ENCODE measurements around the gene CTNNBL1.

GRCh38 chr20:37848706-37849105, 154.9 kb downstream of the CTNNBL1 start:
- TF ChIP-seq EZH2phosphoT487 (IDR thresholded peaks at IDR 0.05; ENCODE audit: insufficient read depth, low read depth): no peak
- TF ChIP-seq EZH2 (IDR thresholded peaks at IDR 0.05; ENCODE audit: insufficient read depth, poor library complexity, severe bottlenecking): no peak

Measured in GM23248 (cell line).